ENCODE measurements around the gene RAB34. TPM values are rescaled to one million over a fixed set of nuclear protein-coding genes. Genes with fewer than 3 reads are reported as not detected.
A peak's percentile ranks its signal among the peaks of the same experiment; 100 is the strongest.
"Not testable (repeated sequence)": the region's sequence is repeated elsewhere in the genome, so short reads cannot be mapped to it uniquely, and the experiment has no call there.

The RAB34 gene
- total RNA-seq, 1 donor from 2014 or later, result 150 TPM

GRCh38 chr17:28724500-28725165 is 7.0 kb upstream of the RAB34 start:
- Histone ChIP-seq H3K4me2 (ENCODE audit: low read length) (peak overlapping the region; percentile 98), H4K20me1 (ENCODE audit: insufficient read depth, low read length) (peaks cover 55% of the 10 kb centered on the region), H3K79me2 (ENCODE audit: insufficient read depth, low read length) (peaks cover 43% of the 10 kb centered on the region), H3K27me3 (ENCODE audit: insufficient read depth, low read length) (no peaks in the 10 kb centered on the region), H3K9ac (ENCODE audit: low read length) (peak overlapping the region; percentile 80), H2AFZ (ENCODE audit: low read depth, low read length) (no peak overlapping the region), H3K36me3 (ENCODE audit: insufficient read depth, low read length) (peaks cover 36% of the 10 kb centered on the region), H3K4me1 (ENCODE audit: insufficient read depth, low read length) (peaks cover 48% of the 10 kb centered on the region), H3K9me3 (ENCODE audit: insufficient read depth, low read depth, low read length) (no peaks in the 10 kb centered on the region), H3K27ac (ENCODE audit: low read depth, low read length) (peak overlapping the region; percentile 51), H3K4me3 (ENCODE audit: insufficient read depth, low read depth, low read length) (peak overlapping the region; percentile 59)
- no peaks in the 10 kb centered on the region for H3K27me3 Mint-ChIP-seq (ENCODE audit: low read depth, unreplicated experiment)
- DNase-seq (ENCODE audit: low read depth) (no peak), FAIRE-seq (no peak)
- peaks cover 37% of the 10 kb centered on the region for H3K4me1 Mint-ChIP-seq (ENCODE audit: low read depth, unreplicated experiment)
- no peaks in the 10 kb centered on the region for H3K9me3 Mint-ChIP-seq (ENCODE audit: unreplicated experiment)
- peak overlapping the region; percentile 99 for H3K4me3 Mint-ChIP-seq (ENCODE audit: unreplicated experiment)
- TF ChIP-seq EZH2 (IDR thresholded peaks at IDR 0.05; ENCODE audit: insufficient read depth, low read length), result no peak
- TF ChIP-seq, protein P1, sequence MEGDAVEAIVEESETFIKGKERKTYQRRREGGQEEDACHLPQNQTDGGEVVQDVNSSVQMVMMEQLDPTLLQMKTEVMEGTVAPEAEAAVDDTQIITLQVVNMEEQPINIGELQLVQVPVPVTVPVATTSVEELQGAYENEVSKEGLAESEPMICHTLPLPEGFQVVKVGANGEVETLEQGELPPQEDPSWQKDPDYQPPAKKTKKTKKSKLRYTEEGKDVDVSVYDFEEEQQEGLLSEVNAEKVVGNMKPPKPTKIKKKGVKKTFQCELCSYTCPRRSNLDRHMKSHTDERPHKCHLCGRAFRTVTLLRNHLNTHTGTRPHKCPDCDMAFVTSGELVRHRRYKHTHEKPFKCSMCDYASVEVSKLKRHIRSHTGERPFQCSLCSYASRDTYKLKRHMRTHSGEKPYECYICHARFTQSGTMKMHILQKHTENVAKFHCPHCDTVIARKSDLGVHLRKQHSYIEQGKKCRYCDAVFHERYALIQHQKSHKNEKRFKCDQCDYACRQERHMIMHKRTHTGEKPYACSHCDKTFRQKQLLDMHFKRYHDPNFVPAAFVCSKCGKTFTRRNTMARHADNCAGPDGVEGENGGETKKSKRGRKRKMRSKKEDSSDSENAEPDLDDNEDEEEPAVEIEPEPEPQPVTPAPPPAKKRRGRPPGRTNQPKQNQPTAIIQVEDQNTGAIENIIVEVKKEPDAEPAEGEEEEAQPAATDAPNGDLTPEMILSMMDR (IDR thresholded peaks at IDR 0.05; ENCODE audit: insufficient read depth, low read depth, low read length), result no peak
- peaks cover 10% of the 10 kb centered on the region for H3K36me3 Mint-ChIP-seq (ENCODE audit: low read depth, unreplicated experiment)
- H3K27ac Mint-ChIP-seq (ENCODE audit: unreplicated experiment), result peak overlapping the region; percentile 90

DNA sequence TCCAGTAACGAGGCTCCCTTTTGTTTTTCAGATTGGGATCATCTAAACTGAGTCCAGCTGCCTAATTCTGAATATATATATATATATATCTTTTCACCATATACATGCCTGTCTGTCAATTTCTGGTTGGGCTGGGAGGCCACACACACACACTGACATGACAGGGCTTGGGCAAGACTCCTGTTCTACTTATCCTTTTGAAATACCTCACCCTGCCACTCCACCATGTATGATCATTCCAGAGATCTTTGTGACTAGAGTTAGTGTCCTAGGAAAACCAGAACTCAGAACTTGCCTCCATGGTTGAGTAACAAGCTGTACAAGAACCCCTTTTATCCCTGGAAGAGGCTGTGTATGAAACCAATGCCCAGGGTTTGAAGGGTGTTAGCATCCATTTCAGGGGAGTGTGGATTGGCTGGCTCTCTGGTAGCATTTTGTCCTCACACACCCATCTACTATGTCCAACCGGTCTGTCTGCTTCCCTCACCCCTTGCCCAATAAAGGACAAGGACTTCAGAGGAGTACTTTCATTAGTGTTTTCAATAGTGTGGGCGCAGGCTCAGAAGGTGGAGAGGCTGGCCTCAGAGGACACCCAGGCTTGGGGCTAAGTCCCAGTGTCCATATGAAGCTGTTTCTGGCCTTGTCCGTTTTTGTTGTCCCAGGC is 6.3 kb upstream of the RAB34 start:
- H2AFZ ChIP-seq (ENCODE audit: low read depth, low read length); H3K9me3 Mint-ChIP-seq (ENCODE audit: unreplicated experiment); H3K4me3 ChIP-seq (ENCODE audit: insufficient read depth, low read depth, low read length); H3K27me3 ChIP-seq (ENCODE audit: insufficient read depth, low read length); H3K36me3 Mint-ChIP-seq (ENCODE audit: low read depth, unreplicated experiment); H3K9me3 ChIP-seq (ENCODE audit: insufficient read depth, low read depth, low read length); H3K27me3 Mint-ChIP-seq (ENCODE audit: low read depth, unreplicated experiment); DNase-seq (ENCODE audit: low read depth); FAIRE-seq; H3K27ac ChIP-seq (ENCODE audit: low read depth, low read length): not testable (repeated sequence)
- peaks cover 43% of the 10 kb centered on the region for H3K79me2 ChIP-seq (ENCODE audit: insufficient read depth, low read length)
- Mint-ChIP-seq H3K4me1 (ENCODE audit: low read depth, unreplicated experiment) (peaks cover 34% of the 10 kb centered on the region), H3K4me3 (ENCODE audit: unreplicated experiment) (peak overlapping the region; percentile 99), H3K27ac (ENCODE audit: unreplicated experiment) (peak overlapping the region; percentile 67)
- peaks cover 53% of the 10 kb centered on the region for H3K4me1 ChIP-seq (ENCODE audit: insufficient read depth, low read length)
- peaks cover 36% of the 10 kb centered on the region for H3K36me3 ChIP-seq (ENCODE audit: insufficient read depth, low read length)
- H3K4me2 ChIP-seq (ENCODE audit: low read length), result peak overlapping the region; percentile 98
- H3K9ac ChIP-seq (ENCODE audit: low read length), result peak overlapping the region; percentile 80
- H4K20me1 ChIP-seq (ENCODE audit: insufficient read depth, low read length), result peaks cover 55% of the 10 kb centered on the region

- H3K4me1 Mint-ChIP-seq (ENCODE audit: low read depth, unreplicated experiment), result peaks cover 36% of the 10 kb centered on the region
- H3K27ac ChIP-seq (ENCODE audit: low read depth, low read length), result no peak overlapping the region
- H3K4me3 Mint-ChIP-seq (ENCODE audit: unreplicated experiment), result peak overlapping the region; percentile 99
- no peaks in the 10 kb centered on the region for H3K9me3 Mint-ChIP-seq (ENCODE audit: unreplicated experiment)
- TF ChIP-seq, protein P1 (IDR thresholded peaks at IDR 0.05; ENCODE audit: insufficient read depth, low read depth, low read length), result no peak
- no peak for TF ChIP-seq EZH2 (IDR thresholded peaks at IDR 0.05; ENCODE audit: insufficient read depth, low read length)
- H3K9me3 ChIP-seq (ENCODE audit: insufficient read depth, low read depth, low read length), result no peaks in the 10 kb centered on the region
- DNase-seq (ENCODE audit: low read depth), result no peak
- H3K4me2 ChIP-seq (ENCODE audit: low read length), result peak overlapping the region; percentile 93
- H3K9ac ChIP-seq (ENCODE audit: low read length), result peak overlapping the region; percentile 49
- H3K27me3 Mint-ChIP-seq (ENCODE audit: low read depth, unreplicated experiment), result no peaks in the 10 kb centered on the region
- no peak overlapping the region for H2AFZ ChIP-seq (ENCODE audit: low read depth, low read length)
- peaks cover 55% of the 10 kb centered on the region for H4K20me1 ChIP-seq (ENCODE audit: insufficient read depth, low read length)
- no peak for FAIRE-seq
- H3K79me2 ChIP-seq (ENCODE audit: insufficient read depth, low read length), result peaks cover 43% of the 10 kb centered on the region
- H3K27me3 ChIP-seq (ENCODE audit: insufficient read depth, low read length), result no peaks in the 10 kb centered on the region
- peaks cover 60% of the 10 kb centered on the region for H3K4me1 ChIP-seq (ENCODE audit: insufficient read depth, low read length)
- H3K36me3 Mint-ChIP-seq (ENCODE audit: low read depth, unreplicated experiment), result peaks cover 10% of the 10 kb centered on the region
- peaks cover 36% of the 10 kb centered on the region for H3K36me3 ChIP-seq (ENCODE audit: insufficient read depth, low read length)
- H3K27ac Mint-ChIP-seq (ENCODE audit: unreplicated experiment), result peak overlapping the region; percentile 64
- H3K4me3 ChIP-seq (ENCODE audit: insufficient read depth, low read depth, low read length), result no peak overlapping the region
Measured at GRCh38 chr17:28723159-28723835, 5.6 kb upstream of the RAB34 start.
